ENCODE measurements around the gene TXNRD2. TPM values are rescaled to one million over a fixed set of nuclear protein-coding genes. Genes with fewer than 3 reads are reported as not detected.

Gene TXNRD2
- total RNA-seq, 4 donors from 2014 or later = 34.8 to 40.6 (median 37.8) TPM

GRCh38 chr22:19978748-19979147 lies 37.1 kb upstream of the TXNRD2 start:
- Histone ChIP-seq H3K4me3 (no peak overlapping the region), H3K4me1 (peaks cover 0 to 31% (median under 1%) of the 10 kb centered on the region in 4 donors), H3K27me3 (no peaks in the 10 kb centered on the region), H3K27ac (no peak overlapping the region), H3K36me3 (peaks cover 0 to 75% (median 0%) of the 10 kb centered on the region in 3 donors), H3K9me3 (no peaks in the 10 kb centered on the region)
- no peak for DNase-seq (ENCODE audit: low spot score in 2 of 2)
- TF ChIP-seq CTCF (IDR thresholded peaks at IDR 0.05) (no peak), EP300 (IDR thresholded peaks at IDR 0.05) (no peak), POLR2A (IDR thresholded peaks at IDR 0.05) (no peak)
- 85 to 94% methylated on average over 15 to 17 of the region's 17 CpGs for WGBS, 2 donors

- DNase-seq (ENCODE audit: low spot score in 2 of 2) = no peak
- peaks cover 0 to 87% (median 0%) of the 10 kb centered on the region in 3 donors for H3K36me3 ChIP-seq
- H3K9me3 ChIP-seq = no peaks in the 10 kb centered on the region
- H3K4me1 ChIP-seq = peaks cover 0 to 21% (median 0%) of the 10 kb centered on the region in 4 donors
- TF ChIP-seq EP300 (IDR thresholded peaks at IDR 0.05) = no peak
- TF ChIP-seq CTCF (IDR thresholded peaks at IDR 0.05) = no peak
- no peak for TF ChIP-seq POLR2A (IDR thresholded peaks at IDR 0.05)
- no peak overlapping the region for H3K4me3 ChIP-seq
- 81 to 92% methylated on average over 18 to 32 of the region's 32 CpGs for WGBS, 2 donors
- no peaks in the 10 kb centered on the region for H3K27me3 ChIP-seq
- no peak overlapping the region for H3K27ac ChIP-seq
Measured at GRCh38 chr22:19977296-19978243, 36.0 kb upstream of the TXNRD2 start.

GRCh38 chr22:19976671-19977070 lies 35.1 kb upstream of the TXNRD2 start:
- DNase-seq (ENCODE audit: low spot score in 2 of 2) = no peak
- 90 to 96% methylated on average over 2 to 3 of the region's 3 CpGs for WGBS, 2 donors
- peaks cover 0 to 88% (median 0%) of the 10 kb centered on the region in 3 donors for H3K36me3 ChIP-seq
- peak overlapping the region in 1 of 4 donors; percentile 3 for H3K27ac ChIP-seq
- no peaks in the 10 kb centered on the region for H3K9me3 ChIP-seq
- peaks cover 0 to 22% (median 0%) of the 10 kb centered on the region in 4 donors for H3K4me1 ChIP-seq
- no peak overlapping the region for H3K4me3 ChIP-seq
- TF ChIP-seq EP300 (IDR thresholded peaks at IDR 0.05) (no peak), POLR2A (IDR thresholded peaks at IDR 0.05) (no peak), CTCF (IDR thresholded peaks at IDR 0.05) (no peak)
- H3K27me3 ChIP-seq = no peaks in the 10 kb centered on the region

GRCh38 chr22:19975707-19976035 lies 34.1 kb upstream of the TXNRD2 start:
- Histone ChIP-seq H3K4me1 (peaks cover 0 to 31% (median 6%) of the 10 kb centered on the region in 4 donors), H3K27me3 (no peaks in the 10 kb centered on the region), H3K4me3 (no peak overlapping the region), H3K27ac (peak overlapping the region in 2 of 4 donors; percentile 46 to 65), H3K9me3 (no peaks in the 10 kb centered on the region), H3K36me3 (peaks cover 0 to 88% (median 0%) of the 10 kb centered on the region in 3 donors)
- TF ChIP-seq CTCF (IDR thresholded peaks at IDR 0.05) (no peak), POLR2A (IDR thresholded peaks at IDR 0.05) (no peak), EP300 (IDR thresholded peaks at IDR 0.05) (no peak)
- no peak for DNase-seq (ENCODE audit: low spot score in 2 of 2)
- 63 to 67% methylated on average over 2 to 4 of the region's 4 CpGs for WGBS, 2 donors

Data from tibial nerve (tissue), 4 donors.